ENCODE results near the gene ARSB.
A peak's percentile ranks its signal among the peaks of the same experiment; 100 is the strongest.
"Not testable (repeated sequence)": the region's sequence is repeated elsewhere in the genome, so short reads cannot be mapped to it uniquely, and the experiment has no call there.

The ARSB gene

GRCh38 chr5:78773655-78774054, 211.5 kb downstream of the ARSB start:
- no peak for DNase-seq

DNA sequence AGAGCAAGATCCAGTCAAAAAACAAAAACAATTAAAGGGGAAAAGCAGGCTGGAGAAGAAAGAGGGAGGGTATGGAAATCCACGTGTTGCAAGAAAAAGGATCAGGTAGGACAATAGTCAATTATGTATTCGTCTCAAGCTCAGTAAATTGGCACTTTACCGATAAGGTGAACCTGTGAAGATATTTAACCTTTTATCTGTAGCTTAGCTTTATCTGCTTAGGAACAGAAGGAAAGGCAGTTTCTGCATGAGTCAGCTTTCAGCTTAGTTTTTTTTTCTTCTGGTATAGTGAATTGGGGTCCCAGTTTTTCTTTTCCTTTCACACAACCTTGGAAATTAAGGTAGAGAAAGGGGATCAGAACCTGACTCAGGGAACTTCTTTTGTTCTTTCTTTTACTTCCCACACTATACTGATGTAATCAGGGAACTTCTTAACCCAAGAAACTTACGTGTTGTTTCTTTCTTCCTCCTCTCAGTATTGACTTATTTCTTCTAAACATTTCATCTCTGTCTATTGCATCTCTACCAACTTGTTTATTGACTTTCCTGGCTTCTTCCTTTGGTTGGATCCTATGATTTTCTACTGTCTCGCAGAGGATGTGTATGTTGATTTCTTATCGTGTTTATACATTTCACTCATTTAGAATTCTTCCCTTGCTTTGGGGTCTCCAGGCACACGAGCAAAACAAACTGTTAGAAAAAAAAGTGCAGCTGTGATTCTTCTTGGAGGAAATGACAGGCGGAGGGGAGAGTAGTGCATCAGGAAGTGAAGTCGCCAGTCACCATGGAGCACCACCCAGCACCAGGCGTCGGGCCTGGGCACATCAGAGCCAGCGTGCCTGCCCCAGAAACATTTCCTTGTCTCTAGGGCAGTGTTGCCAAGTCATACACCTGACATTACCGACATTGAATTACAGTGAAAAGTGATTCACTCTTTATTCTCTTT, 213.6 kb downstream of the ARSB start:
- no peak for DNase-seq

GRCh38 chr5:78768781-78769380, 216.2 kb downstream of the ARSB start:
- no peak for DNase-seq

DNA sequence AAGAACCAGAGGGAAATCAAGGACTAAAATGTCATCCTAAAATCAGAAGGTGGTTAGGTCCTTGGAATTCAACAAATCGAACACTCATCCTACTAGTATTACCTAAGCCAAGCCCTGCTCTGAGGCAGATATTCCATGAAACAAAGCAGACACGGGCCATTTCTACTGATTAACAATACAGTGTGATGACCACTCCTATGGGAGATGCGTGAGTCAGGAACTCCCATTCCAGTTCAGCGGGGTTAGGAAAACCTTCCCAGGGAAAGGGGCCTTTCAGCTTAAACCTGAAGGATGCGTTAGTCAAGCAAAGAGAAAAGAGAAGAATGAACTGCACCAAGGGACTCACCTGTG, 218.7 kb downstream of the ARSB start:
- DNase-seq: no peak

GRCh38 chr5:78765756-78766411, 219.2 kb downstream of the ARSB start:
- DNase-seq: no peak

GRCh38 chr5:78765116-78765515, 220.0 kb downstream of the ARSB start:
- no peak for DNase-seq

DNA sequence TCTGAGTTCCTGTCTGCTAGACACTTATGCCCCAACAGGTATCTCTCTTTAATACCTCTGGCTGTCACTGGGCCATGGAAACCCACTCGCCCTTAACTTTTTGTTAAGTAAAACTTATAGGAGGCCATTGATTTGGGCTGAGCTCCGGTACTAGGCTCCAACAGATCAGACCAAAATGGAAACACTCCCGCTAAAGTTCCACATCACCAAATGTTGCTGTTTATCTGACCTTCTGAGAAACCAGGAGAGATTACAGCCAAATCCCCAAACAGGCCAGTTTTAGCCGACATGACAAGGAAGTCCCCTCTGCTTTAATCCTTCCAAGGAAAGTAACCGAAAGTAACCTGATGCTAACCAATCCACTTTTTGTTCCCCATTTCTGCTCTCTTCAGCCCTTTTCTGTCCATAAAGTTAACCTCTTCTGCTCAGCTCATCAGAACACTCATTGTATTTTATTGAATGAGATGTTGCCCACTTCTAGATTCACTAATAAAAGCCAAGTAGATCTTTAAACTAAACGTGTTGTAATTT, 221.4 kb downstream of the ARSB start:
- DNase-seq: no peak

- not testable (repeated sequence) for DNase-seq
These were observed 222.4 kb downstream of the ARSB start for GRCh38 chr5:78762743-78763142.

- no peak for DNase-seq
These were observed 223.3 kb downstream of the ARSB start for GRCh38 chr5:78761840-78762239.

DNA sequence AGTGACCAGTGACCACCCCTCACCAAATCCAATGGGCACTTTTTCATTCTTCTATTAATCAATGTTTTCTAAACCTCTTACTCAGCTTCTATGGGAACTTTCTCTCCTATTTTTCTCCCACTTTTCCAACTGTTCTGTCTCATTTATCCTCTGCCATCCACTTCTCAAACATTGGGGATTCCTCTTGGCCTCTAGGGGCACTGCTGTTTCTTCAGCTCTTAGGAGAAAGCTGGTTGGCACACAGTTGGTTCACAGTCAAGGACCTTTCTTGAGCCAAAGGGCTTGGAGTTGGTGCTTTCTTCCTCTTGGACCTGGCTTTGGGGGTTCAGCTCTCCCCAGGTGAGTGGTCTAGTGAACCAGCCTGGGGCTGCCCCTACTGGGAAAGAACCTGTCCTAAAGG, 224.3 kb downstream of the ARSB start:
- DNase-seq: no peak

DNA sequence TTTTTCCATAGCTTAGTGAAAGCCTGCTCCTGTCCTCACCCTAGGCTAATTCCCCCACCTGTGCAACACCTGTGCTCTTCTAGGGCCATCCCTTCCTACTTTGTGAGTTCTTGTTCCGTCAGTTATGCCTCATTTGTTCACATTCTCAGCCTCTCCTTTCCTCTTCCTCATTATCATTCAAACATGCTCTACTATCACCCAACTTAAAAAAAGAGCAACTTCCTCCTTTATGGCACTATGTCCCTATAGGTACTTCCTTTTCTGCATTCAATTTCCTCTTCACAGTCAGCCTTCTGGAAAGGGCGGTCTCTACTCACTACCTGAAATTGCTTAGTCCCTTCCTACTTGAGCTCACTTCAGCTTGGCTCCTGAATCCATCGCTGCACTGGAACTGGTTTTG, 224.7 kb downstream of the ARSB start:
- DNase-seq: no peak

GRCh38 chr5:78758169-78758839, 226.8 kb downstream of the ARSB start:
- DNase-seq: no peak

- DNase-seq: peak; percentile 96
These were observed 227.6 kb downstream of the ARSB start for GRCh38 chr5:78757269-78758053.

DNA sequence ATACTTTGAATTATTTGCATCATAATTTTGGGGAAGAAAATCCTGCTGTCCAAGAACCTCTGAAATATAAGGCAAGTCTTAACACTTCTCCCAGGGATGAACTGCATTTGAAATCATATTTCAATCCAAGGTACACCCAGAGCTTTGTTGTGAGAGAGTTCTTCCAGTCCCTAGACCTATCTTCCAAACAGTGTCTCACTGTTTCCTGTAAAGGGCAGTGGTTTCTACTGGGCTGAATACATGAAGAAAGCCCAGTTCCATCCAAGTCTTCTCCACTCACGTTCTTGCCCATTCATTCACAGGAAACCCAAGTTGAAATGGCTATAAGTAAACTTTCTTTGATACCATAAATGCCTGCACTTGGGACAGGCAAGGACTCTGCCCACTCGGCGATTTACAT, 228.3 kb downstream of the ARSB start:
- DNase-seq: no peak

- peak; percentile 53 for DNase-seq
These were observed 229.2 kb downstream of the ARSB start for GRCh38 chr5:78755822-78756429.

DNA sequence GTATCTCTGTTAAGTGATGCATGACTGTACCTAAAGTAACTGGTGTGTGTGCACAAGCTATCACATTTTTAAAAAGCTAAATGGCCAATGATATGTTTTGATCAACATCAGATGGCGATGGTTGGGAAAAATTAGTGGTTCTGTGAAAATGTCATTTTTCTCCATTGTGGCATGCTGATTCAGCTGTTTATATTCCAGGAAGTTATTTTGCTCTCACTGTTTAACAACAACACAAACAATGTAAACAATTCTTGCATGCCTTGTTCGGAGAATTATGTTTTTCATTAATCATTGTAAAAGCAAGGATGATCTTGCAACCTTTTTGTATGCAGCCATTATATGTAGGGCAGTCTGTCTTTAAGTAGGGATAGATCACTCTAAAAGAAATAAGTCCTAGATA, 230.5 kb downstream of the ARSB start:
- DNase-seq: no peak

GRCh38 chr5:78753093-78753531, 232.0 kb downstream of the ARSB start:
- peak; percentile 96 for DNase-seq

- DNase-seq: peak; percentile 58
These were observed 233.2 kb downstream of the ARSB start for GRCh38 chr5:78751872-78752271.

- peak; percentile 63 for DNase-seq
These were observed 234.8 kb downstream of the ARSB start for GRCh38 chr5:78750281-78750680.

DNA sequence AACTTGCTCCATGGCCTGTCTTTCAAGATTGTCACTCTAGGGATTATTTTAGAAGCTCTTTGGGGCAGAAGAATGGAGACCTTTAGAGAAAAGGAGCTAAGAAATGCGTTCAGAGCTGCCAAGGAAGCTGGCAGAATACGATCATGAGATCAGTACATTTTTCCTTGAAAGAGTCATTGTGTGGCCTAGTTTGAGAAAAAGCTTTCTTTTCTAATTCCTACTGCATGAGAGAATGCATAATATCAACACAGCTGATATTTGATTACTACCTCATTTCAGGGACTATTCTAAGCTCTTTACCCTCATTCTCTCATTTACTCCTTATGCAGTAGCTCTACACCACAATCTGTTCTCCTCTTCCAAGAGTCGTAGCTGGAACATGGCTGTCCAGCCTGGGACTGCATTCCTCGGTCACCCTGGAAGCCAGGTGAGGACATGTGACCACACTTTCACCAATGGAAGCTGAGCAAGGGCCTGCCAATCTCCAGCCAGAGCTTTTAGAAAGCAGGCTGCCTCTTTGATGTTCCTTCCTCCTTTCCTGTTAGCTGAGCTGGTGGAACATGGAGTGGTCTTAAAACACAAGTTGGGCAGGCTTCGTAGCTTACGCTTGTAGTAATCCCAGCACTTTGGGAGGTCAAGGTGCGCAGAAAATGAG, 237.3 kb downstream of the ARSB start:
- peak; percentile 92 for DNase-seq

- DNase-seq: no peak
These were observed 238.1 kb downstream of the ARSB start for GRCh38 chr5:78747055-78747454.

Measured in fibroblast of skin of scalp (primary cell).